ENCODE data around the gene ORAI2. TPM values are rescaled to one million over a fixed set of nuclear protein-coding genes. Genes with fewer than 3 reads are reported as not detected.

The ORAI2 gene
- total and polyA plus RNA-seq, 2 of the 13 experiments (the other 11 are each of a cell fraction or from before 2014, with no cell fraction given) = 3.0 to 6.0 TPM

DNA sequence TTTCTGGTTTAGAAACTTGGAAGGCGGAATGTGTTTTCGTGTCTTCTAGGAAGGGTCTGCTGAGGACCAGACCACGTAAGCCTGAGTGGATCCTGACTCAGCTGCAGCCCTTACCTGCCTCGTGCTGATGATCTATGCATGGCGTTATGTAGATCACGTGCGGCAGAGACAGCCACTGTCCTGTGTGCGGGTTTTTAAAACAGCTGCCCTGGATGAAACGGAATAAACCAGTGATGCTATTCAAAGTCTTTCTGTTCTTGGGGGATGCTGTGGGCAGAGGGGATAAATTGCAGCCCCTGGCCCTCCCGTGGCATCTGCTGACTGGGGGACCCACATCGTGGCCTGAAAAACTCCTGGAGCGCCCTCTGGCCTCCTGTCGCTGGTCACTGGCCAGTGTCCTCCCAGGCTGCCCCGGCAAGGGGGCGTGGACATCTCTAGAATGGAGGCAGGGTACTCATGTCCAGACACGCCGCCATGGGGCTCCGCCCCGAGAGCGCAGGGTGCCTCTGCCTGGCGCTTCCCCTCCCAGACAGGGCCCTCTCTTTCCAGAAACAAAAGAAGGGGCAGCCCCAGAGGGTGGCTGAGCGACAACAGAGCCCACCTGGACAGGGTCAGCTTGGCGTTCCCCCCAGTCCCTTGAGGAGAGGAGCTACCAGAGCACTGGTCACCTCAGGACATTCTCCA, 18.1 kb downstream of the ORAI2 start (continued):
- TF ChIP-seq, protein P1, sequence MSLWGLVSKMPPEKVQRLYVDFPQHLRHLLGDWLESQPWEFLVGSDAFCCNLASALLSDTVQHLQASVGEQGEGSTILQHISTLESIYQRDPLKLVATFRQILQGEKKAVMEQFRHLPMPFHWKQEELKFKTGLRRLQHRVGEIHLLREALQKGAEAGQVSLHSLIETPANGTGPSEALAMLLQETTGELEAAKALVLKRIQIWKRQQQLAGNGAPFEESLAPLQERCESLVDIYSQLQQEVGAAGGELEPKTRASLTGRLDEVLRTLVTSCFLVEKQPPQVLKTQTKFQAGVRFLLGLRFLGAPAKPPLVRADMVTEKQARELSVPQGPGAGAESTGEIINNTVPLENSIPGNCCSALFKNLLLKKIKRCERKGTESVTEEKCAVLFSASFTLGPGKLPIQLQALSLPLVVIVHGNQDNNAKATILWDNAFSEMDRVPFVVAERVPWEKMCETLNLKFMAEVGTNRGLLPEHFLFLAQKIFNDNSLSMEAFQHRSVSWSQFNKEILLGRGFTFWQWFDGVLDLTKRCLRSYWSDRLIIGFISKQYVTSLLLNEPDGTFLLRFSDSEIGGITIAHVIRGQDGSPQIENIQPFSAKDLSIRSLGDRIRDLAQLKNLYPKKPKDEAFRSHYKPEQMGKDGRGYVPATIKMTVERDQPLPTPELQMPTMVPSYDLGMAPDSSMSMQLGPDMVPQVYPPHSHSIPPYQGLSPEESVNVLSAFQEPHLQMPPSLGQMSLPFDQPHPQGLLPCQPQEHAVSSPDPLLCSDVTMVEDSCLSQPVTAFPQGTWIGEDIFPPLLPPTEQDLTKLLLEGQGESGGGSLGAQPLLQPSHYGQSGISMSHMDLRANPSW (CRISPR knock-in tag; IDR thresholded peaks at IDR 0.05; ENCODE audit: borderline replicate concordance) = no peak; the same call in 1 of the 2 replicates
- TF ChIP-seq IKZF1 (IDR thresholded peaks at IDR 0.05) (no peak), NAIF1 (CRISPR knock-in tag; IDR thresholded peaks at IDR 0.05; ENCODE audit: borderline replicate concordance) (no peak), ARNT2 (CRISPR knock-in tag; IDR thresholded peaks at IDR 0.05; ENCODE audit: low read depth) (peak; percentile 44; the same call in 1 of the 2 replicates), JDP2 (CRISPR knock-in tag; IDR thresholded peaks at IDR 0.05; ENCODE audit: borderline replicate concordance) (no peak), ZIK1 (CRISPR knock-in tag; IDR thresholded peaks at IDR 0.05; ENCODE audit: borderline replicate concordance, low read depth) (no peak), ZNF619 (CRISPR knock-in tag; IDR thresholded peaks at IDR 0.05) (no peak), KLF12 (CRISPR knock-in tag; IDR thresholded peaks at IDR 0.05; ENCODE audit: borderline replicate concordance) (peak; percentile 76; the same call in 1 of the 2 replicates), ZNF12 (CRISPR knock-in tag; IDR thresholded peaks at IDR 0.05) (no peak), ZNF883 (CRISPR knock-in tag; IDR thresholded peaks at IDR 0.05; ENCODE audit: not compliant biosample characterization) (no peak), SRSF4 (IDR thresholded peaks at IDR 0.05; ENCODE audit: low read depth, low read length, poor library complexity, severe bottlenecking) (no peak), REPIN1 (CRISPR knock-in tag; IDR thresholded peaks at IDR 0.05; ENCODE audit: borderline replicate concordance, low read depth) (no peak), MED13 (CRISPR knock-in tag; IDR thresholded peaks at IDR 0.05) (no peak), ZNF703 (CRISPR knock-in tag; IDR thresholded peaks at IDR 0.05; ENCODE audit: borderline replicate concordance) (no peak), MAFK (conservative IDR thresholded peaks at IDR 0.05 in 1 of 2, IDR thresholded peaks at IDR 0.05 in 1 of 2; ENCODE audit: low read length in 2 of 2) (no peak), ZNF317 (CRISPR knock-in tag; IDR thresholded peaks at IDR 0.05) (no peak), ZNF30 (CRISPR knock-in tag; IDR thresholded peaks at IDR 0.05) (no peak), SP5 (CRISPR knock-in tag; IDR thresholded peaks at IDR 0.05; ENCODE audit: borderline replicate concordance, low read depth) (peak; percentile 61)
- TF ChIP-seq, protein P2, sequence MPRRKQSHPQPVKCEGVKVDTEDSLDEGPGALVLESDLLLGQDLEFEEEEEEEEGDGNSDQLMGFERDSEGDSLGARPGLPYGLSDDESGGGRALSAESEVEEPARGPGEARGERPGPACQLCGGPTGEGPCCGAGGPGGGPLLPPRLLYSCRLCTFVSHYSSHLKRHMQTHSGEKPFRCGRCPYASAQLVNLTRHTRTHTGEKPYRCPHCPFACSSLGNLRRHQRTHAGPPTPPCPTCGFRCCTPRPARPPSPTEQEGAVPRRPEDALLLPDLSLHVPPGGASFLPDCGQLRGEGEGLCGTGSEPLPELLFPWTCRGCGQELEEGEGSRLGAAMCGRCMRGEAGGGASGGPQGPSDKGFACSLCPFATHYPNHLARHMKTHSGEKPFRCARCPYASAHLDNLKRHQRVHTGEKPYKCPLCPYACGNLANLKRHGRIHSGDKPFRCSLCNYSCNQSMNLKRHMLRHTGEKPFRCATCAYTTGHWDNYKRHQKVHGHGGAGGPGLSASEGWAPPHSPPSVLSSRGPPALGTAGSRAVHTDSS (CRISPR knock-in tag; conservative IDR thresholded peaks at IDR 0.05) = no peak
- TF ChIP-seq, protein P3, sequence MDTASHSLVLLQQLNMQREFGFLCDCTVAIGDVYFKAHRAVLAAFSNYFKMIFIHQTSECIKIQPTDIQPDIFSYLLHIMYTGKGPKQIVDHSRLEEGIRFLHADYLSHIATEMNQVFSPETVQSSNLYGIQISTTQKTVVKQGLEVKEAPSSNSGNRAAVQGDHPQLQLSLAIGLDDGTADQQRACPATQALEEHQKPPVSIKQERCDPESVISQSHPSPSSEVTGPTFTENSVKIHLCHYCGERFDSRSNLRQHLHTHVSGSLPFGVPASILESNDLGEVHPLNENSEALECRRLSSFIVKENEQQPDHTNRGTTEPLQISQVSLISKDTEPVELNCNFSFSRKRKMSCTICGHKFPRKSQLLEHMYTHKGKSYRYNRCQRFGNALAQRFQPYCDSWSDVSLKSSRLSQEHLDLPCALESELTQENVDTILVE (CRISPR knock-in tag; IDR thresholded peaks at IDR 0.05) = 0 out of 2 replicates have a peak, but pooled peaks have one; percentile 31
- TF ChIP-seq, protein P4, sequence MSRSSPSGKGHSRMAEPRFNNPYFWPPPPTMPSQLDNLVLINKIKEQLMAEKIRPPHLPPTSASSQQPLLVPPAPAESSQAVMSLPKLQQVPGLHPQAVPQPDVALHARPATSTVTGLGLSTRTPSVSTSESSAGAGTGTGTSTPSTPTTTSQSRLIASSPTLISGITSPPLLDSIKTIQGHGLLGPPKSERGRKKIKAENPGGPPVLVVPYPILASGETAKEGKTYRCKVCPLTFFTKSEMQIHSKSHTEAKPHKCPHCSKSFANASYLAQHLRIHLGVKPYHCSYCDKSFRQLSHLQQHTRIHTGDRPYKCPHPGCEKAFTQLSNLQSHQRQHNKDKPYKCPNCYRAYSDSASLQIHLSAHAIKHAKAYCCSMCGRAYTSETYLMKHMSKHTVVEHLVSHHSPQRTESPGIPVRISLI (CRISPR knock-in tag; IDR thresholded peaks at IDR 0.05; ENCODE audit: borderline replicate concordance) = no peak; the same call in 1 of the 2 replicates

All from HepG2 (cell line).